Astrocyte (in vitro differentiated cells and primary cell): Measurements from ENCODE around the gene CCSER1.

Source experiments
- CTCF ChIP-seq: IDR thresholded peaks from 2 replicates; pipeline ENCODE4 v1.5.1; 2011; ENCODE audit warnings: low read depth, mild to moderate bottlenecking, inconsistent platforms, low read length, moderate library complexity; ENCODE audit not compliant: insufficient read depth
- EZH2 ChIP-seq: IDR thresholded peaks from 2 replicates; pipeline ENCODE4 v1.6.1; 2012; ENCODE audit warnings: mild to moderate bottlenecking, low read length, inconsistent platforms; ENCODE audit not compliant: insufficient read depth

GRCh38 chr4:90127223-90127705 lies at the start of gene CCSER1:
- TF ChIP-seq CTCF (no peak), EZH2 (no peak)
